SK-N-SH treated with all-trans-retinoic acid at 6 μM for 48 hours (cell line): Measurements from ENCODE around the gene PBX2.
"Not testable (repeated sequence)": the region's sequence is repeated elsewhere in the genome, so short reads cannot be mapped to it uniquely, and the experiment has no call there.

Experiments
- ATAC-seq: fragments of 200-7000 bp; cut with Tn5 transposase; 3 replicates; pipeline ENCODE4 v1.9.1; 2020; ENCODE audit warnings: mild to moderate bottlenecking, moderate library complexity
- ARNTL ChIP-seq: fragments of 450-650 bp; formaldehyde crosslinking; IDR thresholded peaks from 2 replicates; pipeline ENCODE4 v1.5.0; 2020; ENCODE audit warnings: low read depth, mild to moderate bottlenecking, moderate library complexity, borderline replicate concordance
- CSDC2 ChIP-seq: fragments of 250-450 bp; sonication (Bioruptor Pico); IDR thresholded peaks from 2 replicates; pipeline ENCODE4 v1.5.0; 2020; ENCODE audit warnings: mild to moderate bottlenecking, moderate library complexity
- ESRRG ChIP-seq: fragments of 250-450 bp; sonication (Bioruptor Pico); IDR thresholded peaks from 2 replicates; pipeline ENCODE4 v1.6.1; 2021; ENCODE audit warnings: mild to moderate bottlenecking
- GLIS3 ChIP-seq: fragments of 250-450 bp; sonication (Bioruptor Pico); IDR thresholded peaks from 2 replicates; pipeline ENCODE4 v1.5.0; 2020; ENCODE audit warnings: mild to moderate bottlenecking, moderate library complexity
- ISL1 ChIP-seq: fragments of 250-450 bp; sonication (Bioruptor Pico); IDR thresholded peaks from 2 replicates; pipeline ENCODE4 v2.1.2; 2022; ENCODE audit warnings: mild to moderate bottlenecking, moderate library complexity
- OSR1 ChIP-seq: fragments of 250-450 bp; sonication (Bioruptor Pico); IDR thresholded peaks from 2 replicates; pipeline ENCODE4 v1.8.0; 2022; ENCODE audit warnings: moderate library complexity, mild to moderate bottlenecking, inconsistent platforms
- RARB ChIP-seq: fragments of 250-450 bp; sonication (Bioruptor Pico); IDR thresholded peaks from 2 replicates; pipeline ENCODE4 v1.8.0; 2021; ENCODE audit warnings: mild to moderate bottlenecking, moderate library complexity
- SNAI2 ChIP-seq: fragments of 250-450 bp; sonication (Bioruptor Pico); IDR thresholded peaks from 2 replicates; pipeline ENCODE4 v1.5.0; 2020; ENCODE audit warnings: mild to moderate bottlenecking, moderate library complexity
- TOX ChIP-seq: fragments of 250-450 bp; sonication (Bioruptor Pico); IDR thresholded peaks from 2 replicates; pipeline ENCODE4 v1.8.0; 2021; ENCODE audit warnings: mild to moderate bottlenecking, moderate library complexity, borderline replicate concordance
- ZC3H10 ChIP-seq: fragments of 250-450 bp; sonication (Bioruptor Pico); IDR thresholded peaks from 2 replicates; pipeline ENCODE4 v1.5.1; 2021; ENCODE audit warnings: mild to moderate bottlenecking, moderate library complexity
- ZFP3 ChIP-seq: fragments of 250-450 bp; sonication (Bioruptor Pico); IDR thresholded peaks from 2 replicates; pipeline ENCODE4 v1.5.0; 2020; ENCODE audit warnings: mild to moderate bottlenecking, moderate library complexity
- ZNF70 ChIP-seq: fragments of 450-650 bp; formaldehyde crosslinking; IDR thresholded peaks from 2 replicates; pipeline ENCODE4 v1.5.0; 2020; ENCODE audit warnings: mild to moderate bottlenecking, moderate library complexity
- ZNF8 ChIP-seq: fragments of 450-650 bp; formaldehyde crosslinking; IDR thresholded peaks from 2 replicates; pipeline ENCODE4 v1.5.0; 2020; ENCODE audit warnings: mild to moderate bottlenecking, moderate library complexity
- TF ChIP-seq, protein P1 (sequence below): fragments of 250-450 bp; sonication (Bioruptor Pico); IDR thresholded peaks from 2 replicates; pipeline ENCODE4 v1.8.0; 2020; ENCODE audit warnings: mild to moderate bottlenecking, moderate library complexity, borderline replicate concordance
- TF ChIP-seq, protein P2 (sequence below): fragments of 250-450 bp; sonication (Bioruptor Pico); IDR thresholded peaks from 2 replicates; pipeline ENCODE4 v1.5.1; 2020; ENCODE audit warnings: low read depth, mild to moderate bottlenecking, moderate library complexity
- TF ChIP-seq, protein P3 (sequence below): fragments of 250-450 bp; sonication (Bioruptor Pico); IDR thresholded peaks from 2 replicates; pipeline ENCODE4 v1.8.0; 2021; ENCODE audit warnings: low read depth, mild to moderate bottlenecking, moderate library complexity, borderline replicate concordance
- TF ChIP-seq, protein P4 (sequence below): fragments of 250-450 bp; sonication (Bioruptor Pico); IDR thresholded peaks from 2 replicates; pipeline ENCODE4 v1.5.0; 2020; ENCODE audit warnings: mild to moderate bottlenecking, moderate library complexity

Gene PBX2

DNA sequence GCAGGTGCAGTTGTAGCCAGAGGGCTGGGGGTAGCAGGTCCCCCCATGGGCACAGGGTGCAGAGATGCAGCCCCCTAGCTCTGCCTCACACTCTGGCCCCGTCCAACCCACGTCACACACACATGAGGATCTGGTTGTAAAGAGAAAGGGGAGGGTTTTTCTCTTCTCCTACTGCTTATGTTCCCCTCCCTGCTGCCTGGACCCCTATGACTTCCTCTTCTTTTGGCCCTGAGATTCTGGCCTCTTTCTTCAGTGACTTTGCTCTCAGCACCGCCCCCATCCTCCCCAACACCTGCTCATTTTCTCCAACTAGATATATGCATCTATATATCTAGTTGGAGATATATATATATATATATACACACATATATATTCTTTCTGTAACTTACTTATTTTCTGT is 24.1 kb upstream of the PBX2 start:
- TF ChIP-seq CSDC2 (CRISPR knock-in tag) (no peak), ZNF70 (CRISPR knock-in tag) (no peak), ISL1 (CRISPR knock-in tag) (no peak), OSR1 (CRISPR knock-in tag) (no peak), ZC3H10 (CRISPR knock-in tag) (no peak)
- TF ChIP-seq, protein P1, sequence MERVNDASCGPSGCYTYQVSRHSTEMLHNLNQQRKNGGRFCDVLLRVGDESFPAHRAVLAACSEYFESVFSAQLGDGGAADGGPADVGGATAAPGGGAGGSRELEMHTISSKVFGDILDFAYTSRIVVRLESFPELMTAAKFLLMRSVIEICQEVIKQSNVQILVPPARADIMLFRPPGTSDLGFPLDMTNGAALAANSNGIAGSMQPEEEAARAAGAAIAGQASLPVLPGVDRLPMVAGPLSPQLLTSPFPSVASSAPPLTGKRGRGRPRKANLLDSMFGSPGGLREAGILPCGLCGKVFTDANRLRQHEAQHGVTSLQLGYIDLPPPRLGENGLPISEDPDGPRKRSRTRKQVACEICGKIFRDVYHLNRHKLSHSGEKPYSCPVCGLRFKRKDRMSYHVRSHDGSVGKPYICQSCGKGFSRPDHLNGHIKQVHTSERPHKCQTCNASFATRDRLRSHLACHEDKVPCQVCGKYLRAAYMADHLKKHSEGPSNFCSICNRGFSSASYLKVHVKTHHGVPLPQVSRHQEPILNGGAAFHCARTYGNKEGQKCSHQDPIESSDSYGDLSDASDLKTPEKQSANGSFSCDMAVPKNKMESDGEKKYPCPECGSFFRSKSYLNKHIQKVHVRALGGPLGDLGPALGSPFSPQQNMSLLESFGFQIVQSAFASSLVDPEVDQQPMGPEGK, result no peak
- TF ChIP-seq, protein P2, sequence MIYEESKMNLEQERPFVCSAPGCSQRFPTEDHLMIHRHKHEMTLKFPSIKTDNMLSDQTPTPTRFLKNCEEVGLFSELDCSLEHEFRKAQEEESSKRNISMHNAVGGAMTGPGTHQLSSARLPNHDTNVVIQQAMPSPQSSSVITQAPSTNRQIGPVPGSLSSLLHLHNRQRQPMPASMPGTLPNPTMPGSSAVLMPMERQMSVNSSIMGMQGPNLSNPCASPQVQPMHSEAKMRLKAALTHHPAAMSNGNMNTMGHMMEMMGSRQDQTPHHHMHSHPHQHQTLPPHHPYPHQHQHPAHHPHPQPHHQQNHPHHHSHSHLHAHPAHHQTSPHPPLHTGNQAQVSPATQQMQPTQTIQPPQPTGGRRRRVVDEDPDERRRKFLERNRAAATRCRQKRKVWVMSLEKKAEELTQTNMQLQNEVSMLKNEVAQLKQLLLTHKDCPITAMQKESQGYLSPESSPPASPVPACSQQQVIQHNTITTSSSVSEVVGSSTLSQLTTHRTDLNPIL (CRISPR knock-in tag), result no peak
- TF ChIP-seq, protein P3, sequence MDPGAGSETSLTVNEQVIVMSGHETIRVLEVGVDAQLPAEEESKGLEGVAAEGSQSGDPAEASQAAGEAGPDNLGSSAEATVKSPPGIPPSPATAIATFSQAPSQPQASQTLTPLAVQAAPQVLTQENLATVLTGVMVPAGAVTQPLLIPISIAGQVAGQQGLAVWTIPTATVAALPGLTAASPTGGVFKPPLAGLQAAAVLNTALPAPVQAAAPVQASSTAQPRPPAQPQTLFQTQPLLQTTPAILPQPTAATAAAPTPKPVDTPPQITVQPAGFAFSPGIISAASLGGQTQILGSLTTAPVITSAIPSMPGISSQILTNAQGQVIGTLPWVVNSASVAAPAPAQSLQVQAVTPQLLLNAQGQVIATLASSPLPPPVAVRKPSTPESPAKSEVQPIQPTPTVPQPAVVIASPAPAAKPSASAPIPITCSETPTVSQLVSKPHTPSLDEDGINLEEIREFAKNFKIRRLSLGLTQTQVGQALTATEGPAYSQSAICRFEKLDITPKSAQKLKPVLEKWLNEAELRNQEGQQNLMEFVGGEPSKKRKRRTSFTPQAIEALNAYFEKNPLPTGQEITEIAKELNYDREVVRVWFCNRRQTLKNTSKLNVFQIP (CRISPR knock-in tag), result no peak
- ATAC-seq, result no peak

DNA sequence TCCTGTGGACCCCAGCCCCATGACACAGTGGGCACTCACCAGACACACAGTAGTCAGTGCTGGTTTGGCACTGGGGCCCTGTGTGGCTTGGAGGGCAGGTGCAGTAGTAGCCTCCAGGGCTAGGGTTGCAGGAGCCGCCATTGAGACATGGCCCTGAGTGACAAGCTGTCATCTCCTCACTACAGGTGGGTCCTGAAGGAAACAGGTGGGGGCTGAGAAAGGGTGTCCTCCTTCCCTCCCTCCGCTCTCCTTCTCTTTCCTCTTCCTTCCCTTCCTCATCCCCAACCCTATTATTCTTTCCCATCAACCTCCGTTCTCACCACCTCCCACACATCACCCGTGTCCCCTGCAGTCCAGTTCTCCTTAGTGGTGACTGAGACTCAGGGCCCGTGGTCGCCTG is 23.6 kb upstream of the PBX2 start:
- no peak for ATAC-seq
- TF ChIP-seq ZNF70 (CRISPR knock-in tag), result no peak
- TF ChIP-seq TOX (CRISPR knock-in tag), result no peak
- TF ChIP-seq GLIS3 (CRISPR knock-in tag), result no peak
- TF ChIP-seq ISL1 (CRISPR knock-in tag), result no peak
- TF ChIP-seq, protein P2 (CRISPR knock-in tag), result no peak
- no peak for TF ChIP-seq OSR1 (CRISPR knock-in tag)

DNA sequence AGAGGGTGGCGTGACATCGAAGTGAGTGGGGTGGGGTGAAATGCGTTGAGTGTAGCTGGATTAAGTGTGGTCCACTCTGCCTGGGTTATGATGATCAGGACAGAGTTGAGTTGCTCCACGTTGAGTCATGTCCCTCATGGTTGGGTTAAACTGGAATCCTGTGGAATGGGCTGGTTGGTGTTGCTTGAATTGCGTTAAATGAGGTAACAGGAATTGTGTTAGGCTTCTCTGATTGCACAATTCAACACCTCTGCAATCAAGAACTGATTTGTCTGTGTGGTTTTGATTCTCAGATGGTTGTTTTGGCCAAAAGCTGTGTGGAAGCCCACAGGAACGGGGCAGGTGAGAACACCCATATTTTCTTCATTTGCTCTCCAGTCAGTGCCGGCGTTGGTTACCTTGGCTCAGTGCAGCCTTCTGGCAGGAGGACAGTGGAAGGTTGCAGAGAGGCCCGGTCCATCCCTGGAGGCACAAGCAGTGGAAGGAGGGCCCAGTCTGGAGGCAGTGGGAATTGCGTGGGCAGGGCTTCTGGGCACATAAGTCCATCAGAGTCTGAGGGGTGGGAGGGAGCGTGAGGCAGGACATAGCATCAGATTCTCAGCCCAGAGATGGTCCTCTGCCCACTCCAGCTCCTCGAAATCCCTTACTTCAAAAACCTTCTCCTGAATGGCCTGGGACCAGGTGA is 22.2 kb upstream of the PBX2 start:
- no peak for TF ChIP-seq OSR1 (CRISPR knock-in tag)
- no peak for ATAC-seq

DNA sequence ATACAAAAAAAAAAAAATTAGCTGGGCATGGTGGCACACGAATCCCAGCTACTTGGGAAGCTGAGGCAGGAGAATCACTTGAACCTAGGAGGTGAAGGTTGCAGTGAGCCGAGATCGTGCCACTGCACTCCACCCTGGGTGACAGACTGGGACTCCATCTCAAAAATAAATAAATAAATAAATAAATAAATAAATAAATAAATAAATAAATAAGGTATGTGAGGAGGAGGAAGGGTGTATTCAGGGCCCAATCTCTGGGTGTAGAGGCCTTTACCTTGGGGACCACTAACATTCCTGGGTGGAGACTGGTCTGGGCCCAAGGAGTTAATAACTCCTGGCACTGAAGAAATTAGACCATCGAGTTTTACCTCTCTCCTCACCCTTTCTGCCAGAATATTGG is 21.4 kb upstream of the PBX2 start:
- not testable (repeated sequence) for ATAC-seq

DNA sequence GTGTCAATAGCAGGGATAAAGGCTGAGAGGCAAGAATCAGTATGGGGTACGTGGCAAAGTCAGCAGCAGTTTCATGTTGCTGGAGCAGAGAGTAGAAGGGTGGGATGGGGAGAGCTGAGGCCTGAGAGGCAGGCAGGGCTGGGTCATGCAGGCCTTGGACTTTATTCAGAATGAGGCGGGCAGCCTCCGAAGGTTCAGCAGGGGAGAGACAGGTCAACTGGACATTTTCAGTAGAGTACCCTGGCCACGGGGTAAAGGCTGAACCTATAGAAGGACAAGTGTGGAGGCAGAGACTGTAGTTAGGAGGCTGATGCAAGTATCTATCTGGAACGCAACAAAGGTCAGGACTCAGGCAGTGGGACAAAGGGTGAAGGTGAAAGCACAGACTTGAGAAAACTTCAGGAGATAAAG is 20.2 kb upstream of the PBX2 start:
- no peak for ATAC-seq
- TF ChIP-seq CSDC2 (CRISPR knock-in tag) (no peak), ZFP3 (CRISPR knock-in tag) (no peak), ISL1 (CRISPR knock-in tag) (no peak), ZNF8 (CRISPR knock-in tag) (no peak), SNAI2 (CRISPR knock-in tag) (no peak), RARB (CRISPR knock-in tag) (no peak), ARNTL (CRISPR knock-in tag) (no peak), OSR1 (CRISPR knock-in tag) (no peak), ESRRG (CRISPR knock-in tag) (no peak)
- TF ChIP-seq, protein P4, sequence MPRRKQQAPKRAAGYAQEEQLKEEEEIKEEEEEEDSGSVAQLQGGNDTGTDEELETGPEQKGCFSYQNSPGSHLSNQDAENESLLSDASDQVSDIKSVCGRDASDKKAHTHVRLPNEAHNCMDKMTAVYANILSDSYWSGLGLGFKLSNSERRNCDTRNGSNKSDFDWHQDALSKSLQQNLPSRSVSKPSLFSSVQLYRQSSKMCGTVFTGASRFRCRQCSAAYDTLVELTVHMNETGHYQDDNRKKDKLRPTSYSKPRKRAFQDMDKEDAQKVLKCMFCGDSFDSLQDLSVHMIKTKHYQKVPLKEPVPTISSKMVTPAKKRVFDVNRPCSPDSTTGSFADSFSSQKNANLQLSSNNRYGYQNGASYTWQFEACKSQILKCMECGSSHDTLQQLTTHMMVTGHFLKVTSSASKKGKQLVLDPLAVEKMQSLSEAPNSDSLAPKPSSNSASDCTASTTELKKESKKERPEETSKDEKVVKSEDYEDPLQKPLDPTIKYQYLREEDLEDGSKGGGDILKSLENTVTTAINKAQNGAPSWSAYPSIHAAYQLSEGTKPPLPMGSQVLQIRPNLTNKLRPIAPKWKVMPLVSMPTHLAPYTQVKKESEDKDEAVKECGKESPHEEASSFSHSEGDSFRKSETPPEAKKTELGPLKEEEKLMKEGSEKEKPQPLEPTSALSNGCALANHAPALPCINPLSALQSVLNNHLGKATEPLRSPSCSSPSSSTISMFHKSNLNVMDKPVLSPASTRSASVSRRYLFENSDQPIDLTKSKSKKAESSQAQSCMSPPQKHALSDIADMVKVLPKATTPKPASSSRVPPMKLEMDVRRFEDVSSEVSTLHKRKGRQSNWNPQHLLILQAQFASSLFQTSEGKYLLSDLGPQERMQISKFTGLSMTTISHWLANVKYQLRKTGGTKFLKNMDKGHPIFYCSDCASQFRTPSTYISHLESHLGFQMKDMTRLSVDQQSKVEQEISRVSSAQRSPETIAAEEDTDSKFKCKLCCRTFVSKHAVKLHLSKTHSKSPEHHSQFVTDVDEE (CRISPR knock-in tag), result no peak
- TF ChIP-seq, protein P1, result no peak
- TF ChIP-seq, all 23 proteins: peak for 0
